Measurements from ENCODE around the gene SASH1. TPM values are rescaled to one million over a fixed set of nuclear protein-coding genes. Genes with fewer than 3 reads are reported as not detected.

The SASH1 gene
- total RNA-seq, 1 experiment from 2014 or later: 6.6 TPM

GRCh38 chr6:148528292-148528691 lies 185.7 kb downstream of the SASH1 start:
- Histone ChIP-seq H3K27ac (ENCODE audit: low read length) (no peak overlapping the region), H3K4me3 (ENCODE audit: low read depth in 2 of 2, low read length in 2 of 2) (no peak overlapping the region), H3K36me3 (ENCODE audit: control insufficient read depth, insufficient read depth, low read length) (no peaks in the 10 kb centered on the region), H3K27me3 (ENCODE audit: control insufficient read depth, insufficient read depth, low read length) (no peaks in the 10 kb centered on the region), H3K4me1 (ENCODE audit: control insufficient read depth, insufficient read depth, low read length) (no peaks in the 10 kb centered on the region), H3K9me3 (ENCODE audit: control insufficient read depth, insufficient read depth, low read depth, low read length) (no peaks in the 10 kb centered on the region)
- ATAC-seq: no peak
- POLR2A ChIA-PET: no interaction called here
- no TSS peak for BruUV-seq (replicated peaks)
- CTCF ChIA-PET: no interaction called here
- DNase-seq (ENCODE audit: low read depth, low spot score): no peak
- TF ChIP-seq SIN3A (IDR thresholded peaks at IDR 0.05; ENCODE audit: borderline replicate concordance, insufficient read depth, low read depth, low read length) (no peak), POLR2AphosphoS5 (IDR thresholded peaks at IDR 0.05; ENCODE audit: low read depth, low read length) (no peak)
- in situ Hi-C loops (cut with HindIII; ENCODE audit: low pct_unique_long_range_greater_than_20kb, low sequenced_read_pairs) (no loop called here), intact Hi-C loops (cut with micrococcal nuclease; ENCODE audit: unreplicated experiment) (no loop called here)

- DNase-seq (ENCODE audit: low read depth, low spot score) (no peak), ATAC-seq (no peak)
- POLR2A ChIA-PET: no interaction called here
- no TSS peak for BruUV-seq (replicated peaks)
- no peaks in the 10 kb centered on the region for H3K36me3 ChIP-seq (ENCODE audit: control insufficient read depth, insufficient read depth, low read length)
- TF ChIP-seq REST (IDR thresholded peaks at IDR 0.05; ENCODE audit: insufficient read depth in 1 of 2, low read depth in 2 of 2, low read length in 1 of 2) (no peak), SIN3A (IDR thresholded peaks at IDR 0.05; ENCODE audit: borderline replicate concordance, insufficient read depth, low read depth, low read length) (no peak), TCF7L2 (IDR thresholded peaks at IDR 0.05; ENCODE audit: low read depth, low read length) (no peak), POLR2AphosphoS5 (IDR thresholded peaks at IDR 0.05; ENCODE audit: low read depth, low read length) (no peak), CTCF (IDR thresholded peaks at IDR 0.05) (no peak)
- H3K27me3 ChIP-seq (ENCODE audit: control insufficient read depth, insufficient read depth, low read length): no peaks in the 10 kb centered on the region
- no peaks in the 10 kb centered on the region for H3K9me3 ChIP-seq (ENCODE audit: control insufficient read depth, insufficient read depth, low read depth, low read length)
- H3K4me1 ChIP-seq (ENCODE audit: control insufficient read depth, insufficient read depth, low read length): no peaks in the 10 kb centered on the region
- intact Hi-C loops (cut with micrococcal nuclease; ENCODE audit: unreplicated experiment): no loop called here
- H3K27ac ChIP-seq (ENCODE audit: low read length): no peak overlapping the region
- CTCF ChIA-PET: no interaction called here
- in situ Hi-C loops (cut with HindIII; ENCODE audit: low pct_unique_long_range_greater_than_20kb, low sequenced_read_pairs): no loop called here
- H3K4me3 ChIP-seq (ENCODE audit: low read depth in 2 of 2, low read length in 2 of 2): no peak overlapping the region
Measured at GRCh38 chr6:148529010-148529409, 186.4 kb downstream of the SASH1 start.

- no TSS peak for BruUV-seq (replicated peaks)
- no peak overlapping the region for H3K27ac ChIP-seq (ENCODE audit: low read length)
- intact Hi-C loops (cut with micrococcal nuclease; ENCODE audit: unreplicated experiment): no loop called here
- in situ Hi-C loops (cut with HindIII; ENCODE audit: low pct_unique_long_range_greater_than_20kb, low sequenced_read_pairs): no loop called here
- H3K4me1 ChIP-seq (ENCODE audit: control insufficient read depth, insufficient read depth, low read length): no peaks in the 10 kb centered on the region
- no peaks in the 10 kb centered on the region for H3K9me3 ChIP-seq (ENCODE audit: control insufficient read depth, insufficient read depth, low read depth, low read length)
- no peaks in the 10 kb centered on the region for H3K36me3 ChIP-seq (ENCODE audit: control insufficient read depth, insufficient read depth, low read length)
- POLR2A ChIA-PET: no interaction called here
- H3K27me3 ChIP-seq (ENCODE audit: control insufficient read depth, insufficient read depth, low read length): no peaks in the 10 kb centered on the region
- DNase-seq (ENCODE audit: low read depth, low spot score) (no peak), ATAC-seq (no peak)
- TF ChIP-seq POLR2AphosphoS5 (IDR thresholded peaks at IDR 0.05; ENCODE audit: low read depth, low read length) (no peak), TCF7L2 (IDR thresholded peaks at IDR 0.05; ENCODE audit: low read depth, low read length) (no peak), REST (IDR thresholded peaks at IDR 0.05; ENCODE audit: insufficient read depth in 1 of 2, low read depth in 2 of 2, low read length in 1 of 2) (no peak), SIN3A (IDR thresholded peaks at IDR 0.05; ENCODE audit: borderline replicate concordance, insufficient read depth, low read depth, low read length) (no peak), CTCF (IDR thresholded peaks at IDR 0.05) (no peak)
- no peak overlapping the region for H3K4me3 ChIP-seq (ENCODE audit: low read depth in 2 of 2, low read length in 2 of 2)
- CTCF ChIA-PET: no interaction called here
Measured at GRCh38 chr6:148530394-148530953, 187.8 kb downstream of the SASH1 start.
